ENCODE data around the gene COL23A1. TPM values are rescaled to one million over a fixed set of nuclear protein-coding genes. Genes with fewer than 3 reads are reported as not detected.
A peak's percentile ranks its signal among the peaks of the same experiment; 100 is the strongest.

The COL23A1 gene
- polyA plus RNA-seq, 1 donor from 2014 or later, result 0.18 TPM

DNA sequence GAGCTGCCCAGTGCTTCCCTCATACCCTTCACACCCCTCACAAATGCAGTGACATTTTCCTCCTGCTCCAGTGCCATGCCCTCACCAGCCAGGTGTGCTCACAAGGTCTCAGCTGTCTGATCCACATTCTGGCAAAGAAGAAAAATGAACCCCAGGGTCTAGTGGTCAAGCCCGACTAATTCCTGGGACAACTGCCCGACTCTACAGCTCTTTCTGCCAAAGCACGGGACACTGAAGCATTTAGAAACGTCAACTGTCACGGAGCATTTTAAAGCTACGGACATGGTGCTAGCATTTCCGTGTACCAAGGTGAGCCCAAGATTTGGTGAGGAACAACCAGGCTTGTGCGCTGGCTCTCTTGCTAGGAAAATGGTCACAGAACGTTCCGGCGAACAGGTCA is 300.8 kb downstream of the COL23A1 start:
- peaks cover 0 to 2% (median 0%) of the 10 kb centered on the region in 3 donors for H3K4me1 Mint-ChIP-seq
- peaks cover 20% of the 10 kb centered on the region for H3K27me3 Mint-ChIP-seq
- no peak overlapping the region for H3K4me3 Mint-ChIP-seq
- no peaks in the 10 kb centered on the region for H3K36me3 Mint-ChIP-seq
- no peak overlapping the region for H3K27ac Mint-ChIP-seq
- peaks cover 0 to under 1% (median 0%) of the 10 kb centered on the region in 3 donors for H3K9me3 Mint-ChIP-seq

GRCh38 chr5:178288401-178289368 is 301.5 kb downstream of the COL23A1 start:
- peaks cover 0 to 2% (median 0%) of the 10 kb centered on the region in 3 donors for H3K4me1 Mint-ChIP-seq
- H3K9me3 Mint-ChIP-seq, result peaks cover 0 to 8% (median 2%) of the 10 kb centered on the region in 3 donors
- H3K4me3 Mint-ChIP-seq, result no peak overlapping the region
- peaks cover 20% of the 10 kb centered on the region for H3K27me3 Mint-ChIP-seq
- no peak overlapping the region for H3K27ac Mint-ChIP-seq
- H3K36me3 Mint-ChIP-seq, result peaks cover under 1% of the 10 kb centered on the region

- no peak overlapping the region for H3K27ac Mint-ChIP-seq
- peaks cover 0 to 2% (median 0%) of the 10 kb centered on the region in 3 donors for H3K4me1 Mint-ChIP-seq
- H3K27me3 Mint-ChIP-seq, result peaks cover 20% of the 10 kb centered on the region
Observed at GRCh38 chr5:178287791-178288105, 302.4 kb downstream of the COL23A1 start.

GRCh38 chr5:178287091-178287790 is 303.0 kb downstream of the COL23A1 start:
- H3K4me1 Mint-ChIP-seq, result peaks cover 0 to 2% (median 0%) of the 10 kb centered on the region in 3 donors
- no peak overlapping the region for H3K27ac Mint-ChIP-seq
- H3K4me3 Mint-ChIP-seq, result no peak overlapping the region
- peaks cover 21% of the 10 kb centered on the region for H3K27me3 Mint-ChIP-seq
- peaks cover 0 to 15% (median 2%) of the 10 kb centered on the region in 3 donors for H3K9me3 Mint-ChIP-seq
- H3K36me3 Mint-ChIP-seq, result peaks cover 1% of the 10 kb centered on the region

More at GRCh38 chr5:178287791-178288105, 302.4 kb downstream of the COL23A1 start:
- H3K4me3 Mint-ChIP-seq, result no peak overlapping the region
- peaks cover 1% of the 10 kb centered on the region for H3K36me3 Mint-ChIP-seq
- H3K9me3 Mint-ChIP-seq, result peaks cover 0 to 15% (median 2%) of the 10 kb centered on the region in 3 donors

GRCh38 chr5:178286226-178287090 is 303.7 kb downstream of the COL23A1 start:
- H3K9me3 Mint-ChIP-seq, result peaks cover 0 to 15% (median 2%) of the 10 kb centered on the region in 3 donors
- no peak overlapping the region for H3K27ac Mint-ChIP-seq
- no peak overlapping the region for H3K4me3 Mint-ChIP-seq
- peaks cover 1% of the 10 kb centered on the region for H3K36me3 Mint-ChIP-seq
- peaks cover 0 to 2% (median 0%) of the 10 kb centered on the region in 3 donors for H3K4me1 Mint-ChIP-seq
- H3K27me3 Mint-ChIP-seq, result peaks cover 23% of the 10 kb centered on the region

- Mint-ChIP-seq H3K4me3 (peak overlapping the region in 1 of 4 donors; percentile 39), H3K27me3 (peaks cover 21% of the 10 kb centered on the region), H3K27ac (no peak overlapping the region), H3K9me3 (peaks cover 0 to 15% (median 2%) of the 10 kb centered on the region in 3 donors), H3K36me3 (peaks cover 1% of the 10 kb centered on the region), H3K4me1 (no peaks in the 10 kb centered on the region)
Observed at GRCh38 chr5:178285399-178286225, 304.6 kb downstream of the COL23A1 start.

GRCh38 chr5:178284996-178285395 is 305.2 kb downstream of the COL23A1 start:
- Mint-ChIP-seq H3K27me3 (peaks cover 22% of the 10 kb centered on the region), H3K27ac (no peak overlapping the region), H3K4me1 (no peaks in the 10 kb centered on the region), H3K9me3 (peaks cover 0 to 15% (median 2%) of the 10 kb centered on the region in 3 donors), H3K4me3 (no peak overlapping the region), H3K36me3 (peaks cover 1% of the 10 kb centered on the region)

DNA sequence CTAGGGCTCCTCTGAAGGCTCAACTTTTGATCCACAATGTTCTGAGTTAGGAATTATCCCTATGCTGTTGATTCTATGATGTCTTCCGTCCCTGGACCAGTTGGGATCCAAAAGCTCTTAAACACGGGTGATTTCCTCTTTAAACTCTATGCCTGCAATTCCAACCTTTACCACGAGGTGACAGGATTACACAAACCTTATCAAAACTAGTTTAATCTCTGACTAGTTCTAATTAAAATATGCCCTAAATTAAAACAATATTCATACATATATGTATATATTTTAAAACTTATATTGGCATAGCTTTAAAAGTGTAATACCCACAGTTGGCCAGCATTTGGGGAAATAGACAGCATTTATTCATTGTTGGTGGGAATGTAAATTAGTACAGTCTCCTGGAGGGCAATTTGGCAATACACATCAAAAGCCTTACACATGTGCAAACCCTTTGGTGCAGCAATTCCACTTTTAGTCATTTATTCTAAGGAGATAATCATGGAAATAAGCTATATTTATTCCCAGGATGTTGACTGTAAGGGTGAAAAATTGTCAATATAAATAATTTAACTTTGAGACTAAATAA is 306.0 kb downstream of the COL23A1 start:
- H3K27me3 Mint-ChIP-seq, result peaks cover 20% of the 10 kb centered on the region

GRCh38 chr5:178283520-178283919 is 306.7 kb downstream of the COL23A1 start:
- Mint-ChIP-seq H3K4me1 (peaks cover 0 to 2% (median 0%) of the 10 kb centered on the region in 3 donors), H3K27me3 (peaks cover 19% of the 10 kb centered on the region), H3K9me3 (peaks cover 0 to 15% (median 2%) of the 10 kb centered on the region in 3 donors), H3K27ac (no peak overlapping the region), H3K4me3 (no peak overlapping the region), H3K36me3 (peaks cover 1% of the 10 kb centered on the region)

More for the DNA sequence above, 306.0 kb downstream of the COL23A1 start:
- H3K4me3 Mint-ChIP-seq, result no peak overlapping the region
- H3K36me3 Mint-ChIP-seq, result peaks cover 1% of the 10 kb centered on the region
- H3K27ac Mint-ChIP-seq, result no peak overlapping the region
- peaks cover 0 to 15% (median 2%) of the 10 kb centered on the region in 3 donors for H3K9me3 Mint-ChIP-seq
- H3K4me1 Mint-ChIP-seq, result peaks cover 0 to 2% (median 0%) of the 10 kb centered on the region in 3 donors

DNA sequence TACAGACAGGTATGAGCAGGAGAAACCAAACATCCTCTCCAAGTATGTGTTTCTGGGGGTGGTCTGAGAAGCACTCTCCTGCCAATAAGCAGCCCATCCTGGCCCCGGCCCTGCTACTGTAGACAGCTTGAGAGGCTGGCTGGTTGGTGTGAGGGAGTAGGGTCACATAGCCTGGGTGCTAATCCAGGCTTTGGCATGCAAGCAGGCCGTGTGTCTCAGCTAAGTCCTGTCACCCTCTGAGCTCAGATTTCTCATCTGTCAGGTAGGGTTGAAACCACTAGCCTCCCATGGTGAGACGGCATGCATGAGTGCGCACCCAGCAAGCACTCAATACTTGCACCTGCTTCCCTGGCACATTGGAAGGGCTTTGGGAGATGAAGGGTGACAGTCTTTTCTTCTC is 307.8 kb downstream of the COL23A1 start:
- H3K36me3 Mint-ChIP-seq, result peaks cover 1% of the 10 kb centered on the region
- H3K27ac Mint-ChIP-seq, result no peak overlapping the region
- H3K4me1 Mint-ChIP-seq, result peaks cover 0 to 2% (median 0%) of the 10 kb centered on the region in 3 donors
- H3K9me3 Mint-ChIP-seq, result peaks cover 0 to 15% (median 2%) of the 10 kb centered on the region in 3 donors
- peaks cover 12% of the 10 kb centered on the region for H3K27me3 Mint-ChIP-seq
- H3K4me3 Mint-ChIP-seq, result no peak overlapping the region

DNA sequence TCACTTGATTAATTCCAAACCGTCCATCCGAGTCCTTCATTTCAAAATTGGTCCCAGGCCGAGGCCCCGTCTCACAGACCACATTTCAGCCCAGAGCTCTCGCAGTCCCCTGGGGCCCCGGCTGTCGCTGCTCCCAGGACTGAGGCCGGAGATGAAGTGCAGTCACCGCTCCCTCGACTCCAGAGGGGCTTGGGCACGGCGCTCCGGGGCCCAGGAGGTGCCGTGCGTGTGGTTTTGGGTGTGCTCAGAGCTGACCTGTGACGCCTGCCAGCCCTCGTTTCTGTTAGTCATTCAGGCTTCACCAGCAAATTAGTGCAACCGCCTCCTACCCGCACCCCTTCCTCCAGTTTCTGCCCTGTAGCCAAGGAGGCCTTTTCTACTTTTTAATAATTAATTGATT is 308.9 kb downstream of the COL23A1 start:
- Mint-ChIP-seq H3K27ac (no peak overlapping the region), H3K9me3 (peaks cover 0 to 15% (median 2%) of the 10 kb centered on the region in 3 donors), H3K4me3 (no peak overlapping the region), H3K27me3 (peaks cover 12% of the 10 kb centered on the region), H3K4me1 (peaks cover 0 to 2% (median 0%) of the 10 kb centered on the region in 3 donors), H3K36me3 (peaks cover 1% of the 10 kb centered on the region)

GRCh38 chr5:178280631-178281030 is 309.6 kb downstream of the COL23A1 start:
- peaks cover 1% of the 10 kb centered on the region for H3K36me3 Mint-ChIP-seq
- peaks cover 0 to 2% (median 0%) of the 10 kb centered on the region in 3 donors for H3K4me1 Mint-ChIP-seq
- no peak overlapping the region for H3K27ac Mint-ChIP-seq
- no peak overlapping the region for H3K4me3 Mint-ChIP-seq
- peaks cover 14% of the 10 kb centered on the region for H3K27me3 Mint-ChIP-seq
- peaks cover 0 to 20% (median 2%) of the 10 kb centered on the region in 3 donors for H3K9me3 Mint-ChIP-seq

- Mint-ChIP-seq H3K36me3 (peaks cover 1% of the 10 kb centered on the region), H3K27ac (no peak overlapping the region), H3K4me1 (peaks cover 0 to 2% (median 0%) of the 10 kb centered on the region in 3 donors), H3K27me3 (peaks cover 14% of the 10 kb centered on the region), H3K9me3 (peaks cover 0 to 21% (median 2%) of the 10 kb centered on the region in 3 donors), H3K4me3 (no peak overlapping the region)
Observed at GRCh38 chr5:178279723-178280438, 310.3 kb downstream of the COL23A1 start.

Measured in IgD-negative memory B cell (primary cell).